Kasumi-1 (cell line): ENCODE results near the gene CD48.

Experiments used
- DNase-seq, 2 experiments: peaks; one replicate each; lab custom pipeline; 2025; lab: John Stamatoyannopoulos, UW

CD48 gene, protein sequence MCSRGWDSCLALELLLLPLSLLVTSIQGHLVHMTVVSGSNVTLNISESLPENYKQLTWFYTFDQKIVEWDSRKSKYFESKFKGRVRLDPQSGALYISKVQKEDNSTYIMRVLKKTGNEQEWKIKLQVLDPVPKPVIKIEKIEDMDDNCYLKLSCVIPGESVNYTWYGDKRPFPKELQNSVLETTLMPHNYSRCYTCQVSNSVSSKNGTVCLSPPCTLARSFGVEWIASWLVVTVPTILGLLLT

DNA sequence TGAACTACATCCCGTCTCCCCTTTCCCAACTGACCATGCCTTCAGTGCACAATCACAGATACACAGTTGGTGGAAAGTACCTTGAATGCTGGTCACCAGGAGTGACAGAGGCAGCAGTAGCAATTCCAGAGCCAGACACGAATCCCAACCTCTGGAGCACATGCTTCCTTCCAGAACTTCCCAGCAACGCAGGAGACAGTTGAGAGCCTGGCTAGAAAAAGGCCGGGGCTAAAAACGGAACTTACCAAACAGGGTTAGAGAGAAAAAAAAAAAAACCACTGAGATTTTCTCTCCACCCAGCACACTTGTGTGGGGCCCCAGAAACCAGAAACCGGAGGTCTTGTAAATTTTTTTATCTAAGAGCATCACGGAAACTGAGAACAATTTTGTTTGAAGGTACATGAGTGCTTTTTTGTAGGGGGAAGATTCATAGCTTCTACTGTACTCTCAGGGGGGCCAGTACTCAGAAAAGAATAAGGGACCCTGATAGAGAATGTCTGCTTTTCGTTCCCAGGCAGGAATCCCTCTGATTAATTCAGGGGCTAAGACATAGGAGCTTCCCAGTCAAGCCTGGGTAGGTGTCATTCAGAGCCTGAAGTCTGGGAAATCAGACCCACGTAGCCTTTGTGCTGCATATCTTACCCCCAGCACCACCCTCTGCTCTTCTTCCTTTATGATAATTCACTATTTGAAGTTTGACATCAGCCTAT, at the start of gene CD48:
TSS of gene CD48 (minus strand) at position 221 of the 710 bp plus-strand sequence. CDS start at position 162, 59 bp downstream.
- DNase-seq = peak; percentile 54 to 64

DNA sequence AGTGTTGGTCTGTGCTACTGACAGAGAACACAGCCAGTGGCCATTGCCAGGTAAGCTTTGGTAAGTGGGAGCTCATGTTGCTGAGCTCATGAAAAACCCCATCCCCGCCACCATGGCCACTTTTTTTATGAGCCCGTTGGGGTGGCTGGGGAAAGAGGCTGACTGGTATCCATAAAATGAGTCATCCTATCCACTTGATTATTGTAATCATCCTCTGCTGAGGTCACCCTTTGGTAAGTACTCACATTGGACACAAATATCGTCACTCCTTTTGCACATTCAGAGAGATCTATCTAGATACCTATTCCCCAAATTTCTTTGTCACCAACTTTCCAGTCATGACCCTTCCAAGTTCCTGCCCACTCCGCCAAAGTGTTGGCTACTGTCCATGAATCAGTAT, 49.4 kb upstream of the CD48 start:
- DNase-seq = no peak

DNA sequence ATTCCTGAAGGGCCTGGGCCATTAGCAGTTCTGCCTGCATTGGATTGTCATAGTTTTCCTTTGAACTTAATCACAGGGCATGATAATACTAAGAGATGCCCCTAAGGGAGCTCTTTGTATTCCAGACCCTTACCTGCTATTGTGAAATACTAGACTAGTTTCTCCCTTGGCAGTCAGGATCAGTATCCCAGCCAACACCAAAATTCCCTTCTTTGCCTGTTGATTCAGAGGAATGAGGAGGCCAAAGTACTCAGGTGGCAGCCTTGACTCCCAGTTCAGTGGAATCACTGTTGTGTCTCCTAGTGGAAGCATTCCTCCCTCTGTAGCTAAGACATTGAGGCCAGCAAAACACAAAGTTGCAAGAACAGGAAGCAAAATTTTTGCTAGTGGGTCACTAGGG, 48.1 kb upstream of the CD48 start:
- DNase-seq = no peak

DNA sequence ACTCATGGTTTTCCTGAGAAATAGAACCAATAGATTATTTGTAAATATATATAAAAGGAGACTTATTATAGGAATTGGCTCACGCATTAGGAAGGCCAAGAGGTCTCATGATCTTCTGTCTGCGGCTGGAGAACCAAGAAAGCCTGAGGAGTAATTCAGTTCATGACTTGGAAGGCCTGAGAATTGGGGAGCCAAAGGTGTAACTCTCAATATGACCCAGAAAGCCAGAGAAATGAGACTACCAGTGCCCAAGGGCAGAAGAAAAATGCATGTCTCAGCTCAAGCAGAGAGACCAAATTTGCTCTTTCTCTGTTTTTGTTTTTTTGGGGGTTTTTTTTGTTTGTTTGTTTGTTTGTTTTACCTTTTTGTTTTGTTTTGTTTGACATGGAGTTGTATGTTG, 46.9 kb upstream of the CD48 start:
- no peak for DNase-seq

DNA sequence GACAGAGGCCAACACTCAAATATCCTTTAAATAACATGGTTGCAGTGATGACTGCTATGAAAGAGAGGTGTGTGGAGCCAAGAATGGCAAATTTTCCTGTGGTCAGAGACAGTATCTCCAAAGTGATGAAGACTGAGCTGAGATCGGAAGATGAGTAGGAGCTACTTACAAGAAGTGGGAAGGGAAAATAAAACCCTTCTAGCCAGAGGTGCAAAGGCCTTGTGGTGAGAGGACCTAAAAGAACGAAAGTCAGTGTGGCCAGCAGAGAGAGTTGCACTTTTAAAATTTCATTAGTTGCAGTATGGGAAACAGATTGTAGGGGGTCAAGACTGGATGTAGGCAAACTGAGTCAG, 45.2 kb upstream of the CD48 start:
- no peak for DNase-seq

DNA sequence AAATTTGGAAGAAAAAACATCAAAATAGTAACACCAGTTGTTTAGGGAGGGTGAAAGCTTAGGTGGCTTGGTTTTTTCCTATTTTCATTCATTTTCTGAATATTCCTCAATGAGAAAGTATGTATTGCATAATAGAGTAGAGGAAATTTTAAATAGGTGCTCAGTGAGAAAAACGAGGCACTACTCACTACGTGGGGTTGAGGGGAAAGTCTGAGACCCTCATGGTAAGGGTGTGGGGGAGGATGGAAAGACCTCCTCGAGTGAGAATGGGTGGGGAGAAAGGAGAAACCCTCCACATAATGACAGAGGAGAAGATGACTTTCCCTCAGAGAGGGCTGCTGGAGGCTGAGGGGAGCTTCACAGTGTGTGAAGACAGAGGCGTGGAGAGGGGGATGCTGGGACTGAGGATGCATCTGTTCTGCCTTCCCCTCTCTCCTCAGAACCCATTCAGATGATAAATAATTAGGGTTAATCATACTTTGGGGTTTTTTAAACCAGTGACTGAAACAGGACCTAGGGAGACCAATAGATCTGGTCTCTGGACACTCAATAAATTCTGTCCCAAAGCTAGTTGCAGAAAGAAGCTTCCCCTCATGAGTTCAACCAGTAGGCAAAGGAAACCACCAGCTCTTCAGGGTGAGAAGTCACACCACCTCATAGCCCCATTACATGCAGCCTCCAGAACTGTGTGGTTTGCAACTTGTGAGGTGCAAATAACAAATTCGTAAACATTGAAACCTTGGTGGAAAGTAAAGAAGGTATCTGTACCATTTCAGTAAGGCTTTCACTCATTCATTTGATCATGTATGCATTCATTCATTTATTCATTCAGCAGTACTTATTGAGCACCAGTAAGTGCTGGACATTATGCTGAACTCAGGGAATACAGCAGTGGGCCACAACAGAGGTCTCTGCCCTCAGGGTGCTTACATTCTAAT, 44.6 kb upstream of the CD48 start:
- DNase-seq = no peak

DNA sequence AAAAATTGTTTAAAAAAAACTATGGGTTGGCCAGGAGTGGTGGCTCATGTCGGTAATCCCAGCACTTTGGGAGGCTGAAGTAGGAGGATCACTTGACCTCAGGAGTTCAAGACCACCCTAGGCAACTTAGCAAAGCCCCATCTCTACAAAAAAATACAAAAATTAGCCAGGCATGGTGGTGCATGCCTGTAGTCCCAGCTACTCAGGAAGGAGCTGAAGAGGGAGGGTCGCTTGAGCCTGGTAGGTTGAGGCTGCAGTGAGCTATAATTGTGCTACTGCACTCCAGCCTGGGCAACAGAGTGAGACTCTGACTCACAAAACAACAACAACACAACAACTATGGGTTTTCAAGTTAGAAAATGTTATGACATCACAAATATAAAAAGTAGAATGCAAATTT, 43.8 kb upstream of the CD48 start:
- no peak for DNase-seq

DNA sequence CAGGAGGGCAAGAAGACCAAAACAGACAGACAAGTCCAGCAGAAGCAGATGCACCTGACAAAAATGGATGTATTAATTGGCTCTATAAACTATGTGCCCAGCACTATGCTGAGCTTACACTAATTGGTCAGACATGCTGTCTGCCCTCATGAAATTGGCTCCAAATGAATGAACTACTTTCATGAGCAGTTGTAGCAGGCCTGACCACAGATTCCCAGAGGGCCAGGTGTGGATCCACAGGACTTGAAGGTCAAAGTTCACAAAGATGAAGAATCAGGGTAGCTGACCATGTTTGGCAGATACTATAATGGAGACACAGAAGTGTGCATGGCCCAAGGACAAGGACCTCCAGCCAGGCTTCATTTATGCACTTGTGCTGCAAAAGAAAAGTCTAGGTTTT, 42.0 kb upstream of the CD48 start:
- no peak for DNase-seq

DNA sequence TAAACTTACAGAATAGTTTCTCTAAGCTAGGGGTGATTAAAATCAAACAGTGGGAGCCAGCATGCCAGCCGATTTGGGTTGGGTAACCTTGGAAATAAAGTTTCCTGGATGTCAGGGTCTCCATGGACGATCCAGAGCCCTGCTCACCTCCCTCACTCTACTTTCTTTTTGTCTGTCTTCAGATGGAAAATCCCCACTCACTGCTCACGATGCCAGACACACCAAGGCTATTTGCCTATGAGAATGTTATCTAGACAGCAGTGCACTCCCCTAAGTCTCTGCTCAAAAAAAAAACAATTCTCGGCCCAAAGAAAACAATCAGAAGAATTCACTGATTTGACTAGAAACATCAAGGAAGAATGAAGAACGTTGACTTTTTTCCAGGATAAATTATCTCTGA, 41.3 kb upstream of the CD48 start:
- DNase-seq = no peak

DNA sequence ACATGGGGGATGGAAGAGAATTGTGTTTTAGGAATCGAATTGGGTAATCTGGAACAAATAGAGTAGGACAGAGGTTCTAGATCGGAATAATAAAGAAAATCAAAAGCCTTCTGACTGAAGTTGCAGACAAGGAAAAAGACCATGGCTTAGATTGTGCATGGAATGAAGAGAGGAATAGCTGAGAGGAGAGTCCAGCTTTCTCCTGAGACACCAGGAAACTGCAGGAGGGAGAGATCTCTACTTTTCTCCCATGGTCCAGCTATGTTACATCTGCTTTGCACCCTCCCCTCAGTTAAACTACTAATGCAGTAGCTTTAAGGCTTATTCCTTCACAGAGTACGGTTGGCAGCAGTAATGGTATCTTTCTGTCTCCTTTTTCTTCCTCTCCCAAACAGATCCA, 40.8 kb upstream of the CD48 start:
- no peak for DNase-seq

DNA sequence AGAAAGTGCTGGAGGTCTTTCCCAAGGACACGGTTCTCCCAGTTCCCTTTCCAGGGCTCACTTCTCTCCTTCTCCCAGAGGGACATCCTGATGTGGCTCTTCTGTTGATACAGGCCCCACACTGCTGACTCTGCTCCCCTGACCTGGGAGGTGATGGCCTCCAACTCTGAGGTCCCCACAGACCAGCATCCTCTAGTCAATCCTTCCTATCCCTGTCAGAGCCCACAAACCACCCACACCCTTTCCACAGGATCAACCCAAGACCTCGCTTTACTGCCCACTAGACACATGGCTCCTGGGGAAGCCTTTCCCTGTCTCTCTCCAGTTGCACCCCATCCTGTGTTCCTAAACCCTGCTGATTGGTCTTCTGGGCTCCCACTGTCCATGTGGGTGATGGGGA, 39.0 kb upstream of the CD48 start:
- DNase-seq = no peak

DNA sequence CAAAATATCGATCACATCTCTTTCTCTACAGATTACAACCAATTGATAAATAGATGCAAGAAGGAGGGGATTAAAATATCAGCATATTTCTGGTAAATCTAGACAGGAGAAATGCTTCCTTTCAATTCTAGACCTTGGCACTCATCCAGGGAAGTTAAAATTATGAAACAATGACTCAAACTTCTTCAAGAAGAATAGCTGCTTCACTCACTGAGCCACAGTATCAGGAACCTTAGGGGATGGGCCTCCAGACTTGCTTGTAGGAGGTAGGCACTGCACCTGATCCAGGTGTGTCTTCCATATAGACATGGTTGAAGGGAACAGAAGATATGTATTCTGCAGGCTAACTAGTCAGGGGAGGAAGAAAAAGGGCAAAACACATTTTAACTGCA, 37.3 kb upstream of the CD48 start:
- peak; percentile 12 to 36 for DNase-seq

DNA sequence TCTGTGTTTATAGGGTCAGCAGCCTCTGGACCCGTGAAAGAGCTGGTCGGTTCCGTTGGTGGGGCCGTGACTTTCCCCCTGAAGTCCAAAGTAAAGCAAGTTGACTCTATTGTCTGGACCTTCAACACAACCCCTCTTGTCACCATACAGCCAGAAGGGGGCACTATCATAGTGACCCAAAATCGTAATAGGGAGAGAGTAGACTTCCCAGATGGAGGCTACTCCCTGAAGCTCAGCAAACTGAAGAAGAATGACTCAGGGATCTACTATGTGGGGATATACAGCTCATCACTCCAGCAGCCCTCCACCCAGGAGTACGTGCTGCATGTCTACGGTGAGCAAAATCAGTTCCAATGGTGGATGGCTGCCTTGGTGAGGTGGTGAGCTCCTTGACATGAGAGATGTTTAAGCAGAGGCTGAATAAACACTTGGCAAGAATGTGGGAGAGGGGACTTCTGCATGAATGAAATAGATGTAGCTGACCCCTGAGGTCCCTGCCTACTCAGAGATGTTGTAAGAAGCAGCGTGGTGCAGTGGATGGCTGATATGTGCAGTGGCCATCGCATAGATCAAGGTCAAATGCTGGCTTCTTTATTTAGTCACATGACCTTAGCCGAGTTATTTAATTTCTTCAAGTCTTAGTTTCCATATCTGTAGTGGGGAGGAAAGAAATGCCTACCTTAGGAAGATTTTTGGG, 36.7 kb upstream of the CD48 start:
- DNase-seq = no peak

DNA sequence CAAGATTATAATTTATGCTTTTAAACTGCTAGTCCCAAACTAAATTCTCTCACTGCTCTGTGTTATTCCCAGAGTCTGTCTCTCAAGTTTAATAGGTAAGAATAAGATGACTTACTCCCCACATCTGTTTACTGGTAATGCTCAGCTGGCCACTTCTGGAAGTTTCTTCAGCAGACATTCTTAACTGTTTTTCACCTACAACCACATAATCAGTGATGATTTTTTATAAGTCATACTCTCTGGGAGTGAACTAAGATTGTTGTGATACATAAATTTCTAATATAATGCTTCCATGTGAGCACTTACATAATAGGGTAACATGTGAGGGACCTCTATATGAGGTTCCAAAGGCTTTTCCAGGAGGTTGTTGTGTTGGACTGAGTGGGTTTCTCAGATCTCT, 36.1 kb upstream of the CD48 start:
- no peak for DNase-seq

DNA sequence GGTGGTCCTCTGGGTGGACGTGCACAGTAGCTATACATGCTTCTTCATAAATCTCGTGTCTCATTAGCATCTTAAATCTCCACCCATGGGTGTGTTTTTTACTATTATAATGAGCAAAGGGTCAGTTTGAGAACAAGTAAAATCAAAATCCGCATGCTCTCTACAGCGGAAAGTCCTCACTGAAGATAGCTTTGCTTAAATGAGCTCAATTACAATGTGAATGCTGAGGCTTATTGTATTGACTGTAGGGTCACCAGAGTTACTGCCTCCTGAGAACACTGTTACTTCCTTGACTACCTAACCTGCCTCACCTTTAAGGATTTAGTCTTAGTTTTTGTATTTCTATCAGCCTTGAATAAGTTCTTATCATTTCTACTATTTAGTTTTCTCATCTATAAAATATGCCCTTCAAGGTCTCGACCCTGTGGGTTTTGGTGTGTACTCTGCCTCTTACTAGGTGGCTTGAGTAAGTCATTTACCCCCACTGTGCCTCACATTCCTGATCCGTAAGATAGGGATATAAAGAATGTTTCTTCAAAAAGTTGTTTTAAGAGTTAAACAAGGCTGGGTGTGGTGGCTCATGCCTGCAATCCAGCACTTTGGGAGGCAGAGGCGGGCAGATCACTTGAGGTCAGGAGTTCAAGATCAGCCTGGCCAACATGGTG, 35.3 kb upstream of the CD48 start:
- DNase-seq = no peak

DNA sequence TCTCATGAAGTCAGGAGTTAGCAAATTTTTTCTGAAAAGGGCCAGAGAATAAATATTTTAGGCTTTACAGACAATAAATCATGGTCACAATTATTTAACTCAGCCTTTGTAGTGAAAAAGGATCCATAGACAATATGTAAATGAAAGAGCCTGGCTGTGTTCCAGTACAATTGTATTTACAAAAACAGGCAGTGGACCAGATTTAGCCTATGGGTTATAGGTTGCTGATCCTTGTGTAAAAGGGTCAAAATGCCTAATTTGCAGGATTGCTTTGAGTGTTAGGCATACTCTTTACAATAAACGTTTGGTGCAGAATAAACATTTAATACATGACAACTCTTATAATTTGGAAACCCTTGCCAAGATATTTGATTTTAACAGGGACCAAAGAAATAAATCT, 33.9 kb upstream of the CD48 start:
- no peak for DNase-seq

DNA sequence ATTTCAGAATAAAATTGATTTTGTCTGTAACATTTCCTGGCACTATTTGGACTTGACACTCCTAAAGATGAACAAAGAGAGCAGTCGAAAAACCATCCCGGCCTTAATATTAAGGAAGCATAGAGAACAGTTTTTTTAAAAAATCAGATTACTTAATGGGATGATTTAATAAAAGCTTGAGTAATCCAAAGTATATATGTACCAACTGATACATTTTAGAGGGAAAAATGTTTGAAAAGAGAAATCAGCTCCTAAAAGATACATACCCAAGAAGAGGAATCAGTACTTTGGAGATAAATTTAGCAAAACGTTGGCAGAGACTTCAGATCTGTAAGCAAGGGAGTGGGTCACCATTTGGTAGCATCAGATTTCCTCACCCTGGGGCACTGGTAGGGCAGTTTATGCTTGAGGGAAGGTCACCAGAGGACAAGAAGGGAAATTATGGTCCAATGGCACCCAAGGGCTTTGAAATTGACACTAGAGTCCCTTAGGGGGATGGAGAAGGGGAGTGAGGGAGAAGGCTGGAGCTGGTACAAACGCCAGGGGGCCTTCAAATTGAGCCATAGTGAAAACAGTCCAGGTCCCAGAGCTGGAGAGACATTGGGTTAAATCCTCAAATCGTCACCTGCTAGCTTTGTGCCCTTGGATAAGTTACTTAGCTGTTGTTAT, 33.4 kb upstream of the CD48 start:
- no peak for DNase-seq

DNA sequence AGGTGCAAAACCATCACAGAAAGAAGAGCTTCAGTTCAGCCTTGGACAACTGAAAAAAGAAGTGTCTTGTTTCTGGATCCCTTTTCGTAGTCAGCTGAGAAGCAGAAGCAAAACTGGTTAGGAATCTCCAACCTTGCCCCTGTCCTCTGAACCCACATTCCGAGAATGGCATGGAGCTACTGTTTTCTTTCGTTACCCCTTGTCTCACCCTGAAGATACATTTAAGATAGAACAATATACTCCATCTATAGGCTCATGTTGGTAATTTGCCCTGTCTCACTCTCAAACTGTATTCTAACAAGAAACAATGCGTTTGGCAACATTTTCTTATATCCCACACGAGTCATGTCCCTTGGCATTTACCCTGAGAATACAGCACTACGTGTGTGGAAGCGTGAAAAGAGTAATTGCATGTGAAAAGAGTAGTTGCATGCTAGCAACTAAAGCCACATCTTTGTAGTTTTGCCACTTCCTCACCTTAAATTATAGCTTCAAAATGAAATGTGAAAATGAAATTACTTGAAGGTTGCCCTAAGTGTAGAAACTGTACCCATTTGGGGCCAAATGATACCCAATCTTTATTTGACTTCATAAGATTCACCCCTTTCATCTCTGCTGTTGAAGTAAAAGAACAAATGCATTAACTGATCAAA, 32.7 kb upstream of the CD48 start:
- no peak for DNase-seq

DNA sequence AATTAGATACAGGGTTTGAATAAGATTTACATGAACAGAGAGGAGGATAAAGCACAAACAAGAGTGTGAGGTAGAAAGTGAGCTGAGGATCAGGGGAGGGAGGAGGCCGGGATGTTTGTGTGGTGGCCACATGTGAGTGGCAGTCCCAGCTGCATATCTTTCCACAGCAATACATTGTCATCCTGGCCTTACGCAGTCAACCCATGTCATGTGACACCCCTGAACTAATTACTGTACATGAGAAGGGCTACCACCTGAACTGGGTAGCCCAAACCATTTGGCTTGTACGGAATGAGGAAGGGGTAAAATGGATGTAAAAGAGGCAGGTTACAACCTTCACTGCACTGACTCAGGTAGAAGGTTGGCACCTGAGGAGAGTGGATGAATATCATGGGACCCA, 31.6 kb upstream of the CD48 start:
- DNase-seq = no peak

DNA sequence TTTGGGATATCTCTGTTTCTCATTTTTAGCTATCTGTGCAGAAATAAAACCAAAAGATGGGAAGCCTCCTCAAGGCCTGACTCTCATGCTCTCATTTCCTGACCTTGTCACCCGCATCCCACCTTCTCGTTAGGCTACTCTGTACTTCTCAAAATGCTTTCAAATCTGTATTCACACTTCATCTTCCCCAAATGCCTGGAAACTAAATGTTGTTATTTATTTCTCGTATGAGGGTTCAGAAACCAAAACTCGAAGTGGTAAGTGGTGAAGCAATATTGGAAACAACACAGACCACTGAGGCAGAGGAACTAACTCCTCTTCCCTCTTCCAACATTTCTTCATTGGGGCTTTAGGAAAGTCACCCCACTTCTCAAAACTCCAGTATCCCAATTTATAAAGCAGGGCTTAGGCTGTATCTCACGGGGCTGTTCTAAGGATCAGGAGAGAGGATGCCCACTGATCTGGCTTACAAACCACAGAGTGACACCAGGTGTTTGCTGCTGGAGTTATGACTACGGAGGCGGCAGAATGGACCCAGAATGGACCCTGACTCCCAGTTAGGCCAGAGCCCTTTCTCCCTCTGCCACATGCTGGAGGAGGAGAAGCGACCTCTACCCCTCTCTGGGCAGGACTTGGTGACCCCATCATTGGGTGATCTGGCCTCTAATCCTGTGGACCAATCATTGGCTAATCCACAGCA, 31.0 kb upstream of the CD48 start:
- no peak for DNase-seq
